Measurements from ENCODE around the gene PAQR4.

PAQR4 gene

GRCh38 chr16:2990891-2991290, 21.7 kb downstream of the PAQR4 start:
- Histone ChIP-seq H3K4me3 (ENCODE audit: low read depth, low read length) (no peak overlapping the region), H3K4me1 (ENCODE audit: control insufficient read depth, insufficient read depth, low read length) (no peaks in the 10 kb centered on the region; the same call in 1 of the 2 replicates), H3K36me3 (ENCODE audit: control insufficient read depth in 2 of 2, insufficient read depth in 1 of 2, low read length in 2 of 2) (no peaks in the 10 kb centered on the region), H3K9me3 (ENCODE audit: control insufficient read depth, insufficient read depth, low read depth, low read length) (no peaks in the 10 kb centered on the region), H3K27ac (ENCODE audit: extremely low read depth, low read depth, low read length) (no peak overlapping the region)
- ChIA-PET POLR2A (interaction anchor here (1.0 kb wide), 1 partner anchor 116 kb away, joined by 4 read pairs; no protein-coding TSS in a partner anchor), CTCF (interaction anchor here (1.6 kb wide), 1 partner anchor 38 kb away, joined by 4 read pairs; no protein-coding TSS in a partner anchor)
- TF ChIP-seq ZNF157 (tag by site-specific recombination; IDR thresholded peaks at IDR 0.05): no peak
- TF ChIP-seq ZBTB44 (tag by site-specific recombination; IDR thresholded peaks at IDR 0.05): no peak
- no peak for TF ChIP-seq ZNF510 (tag by site-specific recombination; IDR thresholded peaks at IDR 0.05; ENCODE audit: insufficient replicate concordance)
- TF ChIP-seq ZNF76 (tag by site-specific recombination; IDR thresholded peaks at IDR 0.05; ENCODE audit: borderline replicate concordance, low read depth): no peak
- no peak for TF ChIP-seq ZNF580 (tag by site-specific recombination; IDR thresholded peaks at IDR 0.05)
- no peak for TF ChIP-seq ZNF362 (tag by site-specific recombination; IDR thresholded peaks at IDR 0.05)
- no peak for TF ChIP-seq ZNF202 (tag by site-specific recombination; IDR thresholded peaks at IDR 0.05; ENCODE audit: borderline replicate concordance)
- TF ChIP-seq ZNF777 (tag by site-specific recombination; IDR thresholded peaks at IDR 0.05; ENCODE audit: borderline replicate concordance): no peak
- TF ChIP-seq PBX3 (CRISPR knock-in tag; IDR thresholded peaks at IDR 0.05): no peak
- TF ChIP-seq ZNF398 (tag by site-specific recombination; IDR thresholded peaks at IDR 0.05): no peak
- TF ChIP-seq ZNF776 (tag by site-specific recombination; IDR thresholded peaks at IDR 0.05; ENCODE audit: borderline replicate concordance): no peak
- TF ChIP-seq MYNN (tag by site-specific recombination; IDR thresholded peaks at IDR 0.05; ENCODE audit: borderline replicate concordance): no peak
- no peak for TF ChIP-seq MZF1 (tag by site-specific recombination; IDR thresholded peaks at IDR 0.05; ENCODE audit: borderline replicate concordance)
- no peak for TF ChIP-seq ZNF184 (tag by site-specific recombination; IDR thresholded peaks at IDR 0.05)
- no peak for TF ChIP-seq ZNF366 (tag by site-specific recombination; conservative IDR thresholded peaks at IDR 0.05)
- no peak for TF ChIP-seq ZNF610 (tag by site-specific recombination; IDR thresholded peaks at IDR 0.05; ENCODE audit: borderline replicate concordance)
- no peak for TF ChIP-seq SCRT2 (tag by site-specific recombination; IDR thresholded peaks at IDR 0.05)
- TF ChIP-seq GLI4 (tag by site-specific recombination; IDR thresholded peaks at IDR 0.05): no peak

Measured in HEK293 (cell line).